ENCODE measurements around the gene IL1F10.

Gene IL1F10

GRCh38 chr2:113067681-113068080, at the start of gene IL1F10:
IL1F10 (plus strand) TSS chr2:113067970; CDS start chr2:113072739, 4,769 bp downstream.
- no peak for DNase-seq

GRCh38 chr2:113018509-113018908, 49.3 kb upstream of the IL1F10 start:
- DNase-seq, result no peak

- no peak for DNase-seq
These were observed 46.5 kb upstream of the IL1F10 start for GRCh38 chr2:113021312-113021711.

GRCh38 chr2:113024764-113025163, 43.0 kb upstream of the IL1F10 start:
- DNase-seq, result no peak

DNA sequence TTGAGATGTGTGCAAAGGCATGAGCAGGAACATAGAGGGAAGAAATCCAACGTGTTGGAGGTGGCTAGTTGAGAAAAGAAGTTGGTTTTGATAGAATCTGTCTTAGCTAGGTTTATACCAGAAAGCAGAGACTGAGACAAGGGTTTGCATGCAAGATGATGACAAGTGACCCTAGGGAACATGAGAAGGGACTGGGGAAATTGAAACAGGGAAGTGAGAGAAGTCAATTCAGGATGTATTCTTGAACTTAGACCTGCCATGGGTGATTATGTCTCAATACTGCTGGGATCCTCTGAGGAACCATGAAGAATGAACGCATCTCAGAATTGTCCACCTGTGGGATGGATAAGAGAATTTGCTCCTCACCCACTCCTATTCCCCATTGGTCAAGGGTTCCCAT, 42.0 kb upstream of the IL1F10 start:
- DNase-seq, result no peak

DNA sequence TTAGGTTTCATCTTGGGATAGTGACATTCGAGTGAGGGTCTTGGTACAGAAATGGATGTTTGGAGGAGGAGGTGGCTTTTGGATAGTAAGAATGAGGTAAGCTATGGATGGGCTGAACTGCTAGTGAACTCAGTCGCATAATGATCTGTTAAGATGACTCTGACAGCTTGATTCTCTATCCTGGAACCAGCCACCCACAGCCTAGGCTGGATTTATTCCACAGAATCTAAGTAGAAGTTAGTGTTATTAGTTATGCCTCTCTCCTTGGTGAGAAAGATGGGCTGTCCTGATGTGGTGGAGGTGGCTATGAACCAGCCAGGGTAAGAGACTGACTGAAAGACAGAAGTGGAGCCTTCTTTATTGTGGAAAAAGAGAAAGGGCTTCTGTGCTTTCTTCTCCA, 40.1 kb upstream of the IL1F10 start:
- no peak for DNase-seq

DNA sequence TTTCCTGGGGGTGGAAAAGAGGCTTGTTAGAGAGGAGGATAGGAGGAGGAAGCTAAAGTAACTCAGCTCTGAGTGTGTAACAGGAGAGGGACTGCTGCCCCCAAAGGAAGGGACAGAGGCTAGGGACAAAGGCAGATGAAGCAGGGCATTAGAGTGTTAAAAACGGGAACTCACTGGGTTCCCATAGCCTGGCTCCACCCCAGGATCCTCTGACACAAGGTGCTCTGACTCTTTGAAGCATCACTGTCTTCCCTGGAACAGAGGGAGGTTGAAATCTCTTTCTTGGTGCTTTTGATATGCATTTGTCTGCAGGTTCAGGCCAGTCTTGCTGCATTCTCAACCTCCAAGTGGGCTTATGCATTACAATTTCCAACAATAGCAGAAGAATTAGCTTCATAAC, 39.7 kb upstream of the IL1F10 start:
- no peak for DNase-seq

DNA sequence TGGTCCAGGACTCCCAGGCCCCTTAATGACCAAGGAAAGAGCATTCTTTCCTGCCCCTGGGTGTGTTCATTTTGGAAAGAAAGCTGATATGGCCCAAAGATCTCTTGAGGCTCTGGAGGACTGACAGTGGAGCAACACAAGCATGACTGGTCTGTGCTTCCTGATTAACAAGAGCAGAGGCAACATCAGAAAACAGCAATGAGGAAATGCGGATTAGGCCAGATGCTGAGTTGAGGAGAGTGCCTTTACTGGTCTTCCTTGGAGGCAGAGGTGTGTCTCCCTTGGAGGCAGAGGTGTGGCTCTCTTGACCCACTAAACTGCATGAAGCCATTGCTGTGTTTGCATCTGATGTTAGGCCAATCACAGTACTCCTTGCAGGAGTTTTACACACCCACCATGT, 35.0 kb upstream of the IL1F10 start:
- no peak for DNase-seq

GRCh38 chr2:113034016-113034415, 33.8 kb upstream of the IL1F10 start:
- DNase-seq, result no peak

GRCh38 chr2:113036763-113037162, 31.0 kb upstream of the IL1F10 start:
- DNase-seq, result no peak

- DNase-seq, result no peak
These were observed 29.5 kb upstream of the IL1F10 start for GRCh38 chr2:113038291-113038690.

DNA sequence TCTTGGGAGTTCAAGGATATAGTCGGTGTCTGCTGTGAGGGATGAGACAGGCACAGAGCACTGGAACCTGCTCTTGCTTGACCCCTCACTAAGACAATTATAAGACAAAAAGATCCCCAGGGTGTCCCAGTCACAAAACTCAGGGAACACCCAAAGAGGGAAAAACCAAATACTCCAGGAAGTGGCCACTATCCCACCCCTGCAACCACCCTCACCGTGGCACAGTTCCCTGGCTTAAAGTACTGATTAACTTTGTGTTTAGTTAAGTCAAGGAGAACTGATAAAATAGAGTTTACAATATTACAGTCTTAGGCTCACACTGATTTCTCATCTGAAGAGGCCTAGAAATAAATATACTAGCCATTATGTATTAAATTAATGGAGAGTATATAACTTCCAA, 28.6 kb upstream of the IL1F10 start:
- DNase-seq, result no peak

- DNase-seq, result no peak
These were observed 28.1 kb upstream of the IL1F10 start for GRCh38 chr2:113039719-113040118.

DNA sequence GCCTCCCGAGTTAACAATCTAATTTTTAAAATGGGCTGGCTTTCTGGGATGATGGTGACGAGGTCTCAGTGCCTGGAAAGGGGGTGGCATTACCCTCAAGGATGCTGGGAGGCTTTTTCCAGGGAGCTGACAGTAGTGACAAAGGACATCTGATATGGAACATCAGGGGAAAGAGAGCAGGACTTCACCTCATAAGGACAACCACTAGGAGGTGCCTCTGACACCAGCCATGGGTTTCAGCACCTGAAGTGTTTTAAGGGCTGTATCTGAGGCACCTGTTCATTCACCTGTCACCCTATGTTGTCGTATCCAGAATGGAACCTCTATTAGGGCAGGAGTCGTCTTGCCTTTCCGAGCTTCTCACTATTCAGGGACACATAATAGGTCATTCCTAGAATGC, 25.9 kb upstream of the IL1F10 start:
- DNase-seq, result no peak

GRCh38 chr2:113046465-113046864, 21.3 kb upstream of the IL1F10 start:
- DNase-seq, result no peak

DNA sequence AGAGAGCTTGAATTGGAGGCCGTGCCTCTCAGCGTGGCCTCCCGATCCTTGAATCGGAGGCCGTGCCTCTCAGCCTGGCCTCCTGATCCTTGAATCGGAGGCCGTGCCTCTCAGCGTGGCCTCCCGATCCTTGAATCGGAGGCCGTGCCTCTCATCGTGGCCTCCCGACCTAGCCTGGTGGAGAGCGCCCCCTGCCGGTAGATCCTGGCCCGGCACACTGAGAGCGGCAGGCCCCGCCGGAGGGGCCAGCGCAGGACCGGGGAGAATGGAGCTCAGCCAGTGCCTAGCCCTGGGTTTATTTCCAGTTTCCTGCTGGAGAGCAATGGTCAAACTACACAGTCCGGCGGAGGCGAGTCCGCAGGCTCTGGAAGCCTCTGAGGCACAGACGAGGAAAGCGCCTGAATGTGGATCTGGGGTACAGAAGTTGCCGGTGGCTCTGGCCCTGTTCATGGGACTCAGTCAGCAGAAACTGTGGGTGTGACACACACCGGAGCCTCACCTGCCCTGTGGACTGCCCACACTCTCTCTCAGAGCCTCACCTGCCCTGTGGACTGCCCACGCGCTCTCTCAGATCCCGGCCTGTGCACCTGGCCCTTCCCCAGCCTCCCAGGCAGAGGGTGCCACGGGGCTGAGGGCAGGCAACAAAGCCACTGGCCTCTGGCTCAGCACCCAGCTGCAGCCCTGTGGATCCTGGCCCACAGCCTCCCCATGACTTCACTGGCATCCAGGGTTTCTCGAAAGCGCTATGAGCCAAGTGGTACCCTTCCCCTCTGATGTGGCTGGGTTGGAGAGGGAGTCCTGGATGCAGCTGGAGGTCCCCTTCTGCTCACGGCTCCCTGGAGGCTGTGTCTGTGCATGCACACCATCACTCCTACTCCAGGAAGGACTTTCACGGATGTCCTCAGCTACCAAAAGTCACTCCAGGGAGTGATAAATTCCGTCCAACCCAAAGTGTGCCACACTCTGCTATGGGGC, 16.6 kb upstream of the IL1F10 start:
- DNase-seq, result no peak

DNA sequence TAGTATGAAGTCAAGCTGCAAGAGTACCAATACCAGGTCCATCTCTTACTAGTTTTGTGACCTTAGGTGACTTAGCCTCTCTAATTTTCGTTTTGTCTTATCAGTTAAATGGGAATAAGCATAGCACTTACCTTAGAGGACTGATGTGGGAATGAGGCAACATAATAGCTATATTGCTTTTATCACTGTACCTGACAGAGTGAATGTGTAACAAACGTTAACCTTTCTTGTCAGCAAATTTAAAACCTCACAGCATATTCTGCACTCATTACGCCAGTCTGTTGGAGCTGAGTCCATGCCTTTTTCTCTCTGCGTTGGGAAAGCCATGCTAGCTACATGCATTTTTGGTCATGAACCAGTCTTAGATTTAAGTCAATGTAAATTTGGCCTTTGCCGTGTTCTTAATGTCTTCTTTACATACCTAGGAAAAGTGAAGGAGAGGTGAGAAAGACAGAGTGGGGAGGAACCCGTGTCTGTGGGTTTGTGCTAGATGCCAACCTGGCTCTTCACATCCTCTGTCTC, 15.3 kb upstream of the IL1F10 start, which contains the start of gene IL36B:
IL36B (minus strand) TSS at position 472 of the 522 bp plus-strand sequence.
- DNase-seq, result no peak

- DNase-seq, result no peak
These were observed 14.1 kb upstream of the IL1F10 start for GRCh38 chr2:113053666-113054065.

DNA sequence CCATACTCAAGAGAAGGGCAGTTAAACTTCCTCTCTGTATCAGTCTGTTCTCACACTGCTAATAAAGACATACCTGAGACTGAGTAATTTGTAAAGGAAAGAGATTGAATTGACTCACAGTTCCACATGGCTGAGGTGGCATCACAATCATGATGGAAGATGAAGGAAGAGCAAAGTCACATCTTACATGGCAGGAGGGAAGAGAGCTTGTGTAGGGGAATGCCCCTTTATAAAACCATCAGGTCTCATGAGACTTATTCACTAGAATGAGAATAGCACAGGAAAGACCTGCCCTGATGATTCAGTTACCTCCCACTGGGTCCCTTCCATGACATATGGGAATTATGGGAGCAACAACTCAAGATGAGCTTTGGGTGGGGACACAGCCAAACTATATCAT, 13.7 kb upstream of the IL1F10 start:
- DNase-seq, result no peak

GRCh38 chr2:113056521-113056920, 11.2 kb upstream of the IL1F10 start:
- no peak for DNase-seq

DNA sequence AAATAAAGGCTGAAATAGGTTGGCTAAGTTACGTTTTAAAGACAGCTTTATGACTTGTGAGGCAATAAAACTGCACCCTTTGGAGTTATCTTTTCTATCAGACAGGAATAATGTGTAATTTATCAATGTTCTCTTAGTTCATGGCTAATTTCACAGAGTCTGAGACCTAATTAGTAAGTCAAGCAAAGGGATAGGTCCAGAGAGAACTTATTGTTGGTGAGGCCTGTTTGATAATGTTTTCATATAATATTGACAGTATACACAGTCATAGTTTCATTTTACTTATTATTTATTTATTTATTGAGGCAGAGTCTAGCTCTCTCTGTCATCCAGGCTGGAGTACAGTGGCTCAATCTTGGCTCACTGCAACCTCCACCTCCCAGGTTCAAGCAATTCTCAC, 10.7 kb upstream of the IL1F10 start:
- no peak for DNase-seq

DNA sequence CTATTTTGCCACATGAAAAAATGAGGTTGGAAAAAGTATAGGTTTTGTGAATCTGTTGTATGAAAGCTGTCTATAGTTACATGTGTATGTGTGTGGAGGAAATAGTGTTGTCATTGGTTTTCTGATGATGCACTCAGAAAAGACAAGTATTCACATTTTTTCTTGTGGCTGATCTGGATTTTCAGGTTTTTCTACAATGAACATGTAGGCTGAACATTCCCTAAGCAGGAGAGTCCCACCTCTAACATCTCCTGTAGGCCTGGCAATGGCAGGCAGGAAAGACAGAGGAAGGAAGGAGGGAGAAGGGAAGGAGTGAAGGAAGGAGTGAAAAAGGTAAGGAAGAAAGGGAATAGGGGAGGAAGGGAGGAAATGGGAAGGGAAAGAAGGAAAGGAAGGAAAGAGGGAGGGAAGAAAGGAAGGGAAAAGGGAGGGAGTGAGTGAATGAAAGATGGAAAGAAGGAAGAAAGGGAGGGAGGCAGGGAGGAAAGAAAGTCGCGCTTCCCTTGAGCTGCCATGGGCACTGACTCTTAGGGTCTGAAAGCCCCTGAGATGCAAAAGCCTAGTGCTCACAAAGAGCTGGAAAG, 9.3 kb upstream of the IL1F10 start:
- no peak for DNase-seq

- no peak for DNase-seq
These were observed 8.5 kb upstream of the IL1F10 start, which contains the start of gene IL36RN for GRCh38 chr2:113058998-113059960. IL36RN (plus strand) TSS chr2:113059198; CDS start chr2:113059439, 241 bp downstream.
